Measurements from ENCODE around the gene PLA2G4B.

DNA sequence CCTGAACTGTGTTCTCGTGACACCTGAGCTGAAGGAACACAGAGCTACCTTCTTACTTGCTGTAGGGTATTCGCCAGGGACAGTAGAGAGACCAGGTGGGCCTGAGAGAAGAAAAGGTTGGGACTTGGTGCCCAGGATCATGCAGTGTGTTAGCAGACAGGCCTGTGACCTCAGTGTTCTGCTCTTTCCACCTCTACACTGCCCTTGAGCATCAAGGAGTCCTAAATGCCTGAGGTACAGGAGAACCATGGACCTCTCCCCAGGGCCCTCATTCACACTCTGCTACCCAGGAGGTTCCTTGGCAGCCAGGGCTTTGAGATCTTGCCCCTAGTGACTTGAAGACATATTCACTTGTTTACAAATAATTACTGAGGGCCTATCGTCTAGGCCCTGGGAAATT lies 32.9 kb upstream of the PLA2G4B start:
- TF ChIP-seq, protein P1, sequence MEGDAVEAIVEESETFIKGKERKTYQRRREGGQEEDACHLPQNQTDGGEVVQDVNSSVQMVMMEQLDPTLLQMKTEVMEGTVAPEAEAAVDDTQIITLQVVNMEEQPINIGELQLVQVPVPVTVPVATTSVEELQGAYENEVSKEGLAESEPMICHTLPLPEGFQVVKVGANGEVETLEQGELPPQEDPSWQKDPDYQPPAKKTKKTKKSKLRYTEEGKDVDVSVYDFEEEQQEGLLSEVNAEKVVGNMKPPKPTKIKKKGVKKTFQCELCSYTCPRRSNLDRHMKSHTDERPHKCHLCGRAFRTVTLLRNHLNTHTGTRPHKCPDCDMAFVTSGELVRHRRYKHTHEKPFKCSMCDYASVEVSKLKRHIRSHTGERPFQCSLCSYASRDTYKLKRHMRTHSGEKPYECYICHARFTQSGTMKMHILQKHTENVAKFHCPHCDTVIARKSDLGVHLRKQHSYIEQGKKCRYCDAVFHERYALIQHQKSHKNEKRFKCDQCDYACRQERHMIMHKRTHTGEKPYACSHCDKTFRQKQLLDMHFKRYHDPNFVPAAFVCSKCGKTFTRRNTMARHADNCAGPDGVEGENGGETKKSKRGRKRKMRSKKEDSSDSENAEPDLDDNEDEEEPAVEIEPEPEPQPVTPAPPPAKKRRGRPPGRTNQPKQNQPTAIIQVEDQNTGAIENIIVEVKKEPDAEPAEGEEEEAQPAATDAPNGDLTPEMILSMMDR (IDR thresholded peaks at IDR 0.05) = no peak
- TF ChIP-seq POLR2AphosphoS5 (IDR thresholded peaks at IDR 0.05; ENCODE audit: low read depth, low read length) = no peak
